ENCODE data around the gene ADAP1. TPM values are rescaled to one million over a fixed set of nuclear protein-coding genes. Genes with fewer than 3 reads are reported as not detected.

ADAP1 gene
- total and polyA plus RNA-seq, 2 donors from 2014 or later = 36.4 to 48.2 TPM

DNA sequence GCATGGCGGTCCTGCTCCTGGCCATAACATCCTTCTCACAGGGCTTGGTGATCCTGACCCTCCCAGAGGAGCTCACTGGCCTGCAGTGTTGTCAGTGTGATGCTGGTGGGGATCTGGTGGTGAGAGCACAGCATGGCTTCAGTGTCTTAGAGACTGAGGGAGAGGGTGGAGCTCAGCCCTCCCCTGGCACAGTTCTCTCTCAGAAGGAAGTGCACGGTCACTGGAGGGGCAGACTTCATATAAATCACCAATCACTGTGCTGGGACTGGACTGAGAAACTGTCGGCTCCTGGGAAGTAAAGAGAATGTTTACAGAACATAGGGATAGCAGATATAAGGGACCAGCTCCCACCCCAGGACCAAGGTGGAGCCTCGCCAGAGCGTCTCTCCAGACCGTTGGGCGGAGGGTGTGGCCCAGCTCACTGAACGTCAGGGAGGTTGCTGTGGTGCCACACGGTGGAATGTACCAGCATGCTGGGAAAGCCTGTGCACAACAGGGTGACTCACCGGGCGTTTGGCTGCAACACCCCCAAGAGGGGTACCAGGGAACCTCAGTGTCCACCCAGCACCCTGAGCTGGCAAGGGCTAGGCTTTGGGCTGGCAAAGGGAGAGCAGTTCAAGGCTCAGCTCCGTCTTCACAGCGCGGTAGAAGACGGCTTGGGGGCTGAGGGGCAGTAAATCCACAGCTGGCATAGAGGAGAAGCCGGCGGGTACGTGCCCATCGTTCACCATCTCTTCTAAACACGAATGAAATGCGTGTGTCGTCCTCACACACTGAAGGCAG, 86.9 kb downstream of the ADAP1 start:
- peaks cover 0 to 18% (median 9%) of the 10 kb centered on the region in 3 donors for H3K4me1 ChIP-seq (ENCODE audit: control insufficient read depth in 2 of 3, insufficient read depth in 2 of 3, low read depth in 1 of 3, low read length in 3 of 3)
- H3K9ac ChIP-seq (ENCODE audit: low read length in 3 of 3) = peak overlapping the region in 2 of 3 donors; percentile 17 to 84
- H3K4me3 ChIP-seq (ENCODE audit: low read length in 3 of 3) = peak overlapping the region in 1 of 3 donors; percentile 41
- FAIRE-seq (no peak), DNase-seq (peak in 3 of 5 donors; percentile 25 to 92 (median 65))
- TF ChIP-seq, protein P1, sequence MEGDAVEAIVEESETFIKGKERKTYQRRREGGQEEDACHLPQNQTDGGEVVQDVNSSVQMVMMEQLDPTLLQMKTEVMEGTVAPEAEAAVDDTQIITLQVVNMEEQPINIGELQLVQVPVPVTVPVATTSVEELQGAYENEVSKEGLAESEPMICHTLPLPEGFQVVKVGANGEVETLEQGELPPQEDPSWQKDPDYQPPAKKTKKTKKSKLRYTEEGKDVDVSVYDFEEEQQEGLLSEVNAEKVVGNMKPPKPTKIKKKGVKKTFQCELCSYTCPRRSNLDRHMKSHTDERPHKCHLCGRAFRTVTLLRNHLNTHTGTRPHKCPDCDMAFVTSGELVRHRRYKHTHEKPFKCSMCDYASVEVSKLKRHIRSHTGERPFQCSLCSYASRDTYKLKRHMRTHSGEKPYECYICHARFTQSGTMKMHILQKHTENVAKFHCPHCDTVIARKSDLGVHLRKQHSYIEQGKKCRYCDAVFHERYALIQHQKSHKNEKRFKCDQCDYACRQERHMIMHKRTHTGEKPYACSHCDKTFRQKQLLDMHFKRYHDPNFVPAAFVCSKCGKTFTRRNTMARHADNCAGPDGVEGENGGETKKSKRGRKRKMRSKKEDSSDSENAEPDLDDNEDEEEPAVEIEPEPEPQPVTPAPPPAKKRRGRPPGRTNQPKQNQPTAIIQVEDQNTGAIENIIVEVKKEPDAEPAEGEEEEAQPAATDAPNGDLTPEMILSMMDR (IDR thresholded peaks at IDR 0.05; ENCODE audit: borderline replicate concordance, extremely low read depth, insufficient read depth) = no peak
- no peaks in the 10 kb centered on the region for H3K27me3 ChIP-seq (ENCODE audit: control insufficient read depth, insufficient read depth, low read length)
- intact Hi-C loops (cut with DNase I) = no loop called here
- H3K27ac ChIP-seq (ENCODE audit: low read depth in 2 of 2, low read length in 2 of 2) = peak overlapping the region; percentile 95 to 97
- peaks cover 5 to 38% (median 21%) of the 10 kb centered on the region in 3 donors for H3K36me3 ChIP-seq (ENCODE audit: control insufficient read depth in 2 of 3, insufficient read depth in 3 of 3, low read length in 3 of 3)
- H3K9me3 ChIP-seq (ENCODE audit: control insufficient read depth in 2 of 3, insufficient read depth in 1 of 3, low read length in 3 of 3) = no peaks in the 10 kb centered on the region

DNA sequence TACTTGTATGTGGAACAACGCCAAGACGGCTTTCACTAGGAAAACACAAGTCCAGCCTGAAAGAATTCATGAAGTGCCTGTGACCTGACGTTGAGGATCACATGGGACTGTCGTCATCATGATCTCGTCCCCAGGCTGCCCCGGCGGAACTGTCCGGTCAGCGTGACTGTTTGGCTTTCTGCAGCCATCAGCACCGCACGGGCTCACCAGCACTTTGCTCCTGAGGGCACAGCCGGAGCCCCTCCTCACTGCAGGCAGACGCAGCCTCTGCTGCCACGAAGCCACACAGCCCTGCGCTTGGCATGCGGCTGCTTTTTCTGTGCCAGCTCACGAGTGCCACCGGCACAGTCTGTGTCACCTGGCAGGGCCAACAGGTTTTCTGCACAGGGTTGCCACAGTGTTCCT, 87.5 kb downstream of the ADAP1 start:
- Histone ChIP-seq H3K27ac (ENCODE audit: low read depth in 2 of 2, low read length in 2 of 2) (peak overlapping the region; percentile 95 to 97), H3K4me1 (ENCODE audit: control insufficient read depth in 2 of 3, insufficient read depth in 2 of 3, low read depth in 1 of 3, low read length in 3 of 3) (peaks cover 0 to 18% (median 9%) of the 10 kb centered on the region in 3 donors), H3K9me3 (ENCODE audit: control insufficient read depth in 2 of 3, insufficient read depth in 1 of 3, low read length in 3 of 3) (no peaks in the 10 kb centered on the region), H3K9ac (ENCODE audit: low read length in 3 of 3) (peak overlapping the region in 2 of 3 donors; percentile 17 to 84), H3K4me3 (ENCODE audit: low read length in 3 of 3) (peak overlapping the region in 1 of 3 donors; percentile 41), H3K27me3 (ENCODE audit: control insufficient read depth, insufficient read depth, low read length) (no peaks in the 10 kb centered on the region), H3K36me3 (ENCODE audit: control insufficient read depth in 2 of 3, insufficient read depth in 3 of 3, low read length in 3 of 3) (peaks cover 5 to 38% (median 17%) of the 10 kb centered on the region in 3 donors)
- TF ChIP-seq, protein P1 (IDR thresholded peaks at IDR 0.05; ENCODE audit: borderline replicate concordance, extremely low read depth, insufficient read depth) = no peak
- intact Hi-C loops (cut with DNase I) = no loop called here
- peak in 3 of 5 donors; percentile 29 to 93 (median 85) for DNase-seq
- FAIRE-seq = peak; percentile 83

DNA sequence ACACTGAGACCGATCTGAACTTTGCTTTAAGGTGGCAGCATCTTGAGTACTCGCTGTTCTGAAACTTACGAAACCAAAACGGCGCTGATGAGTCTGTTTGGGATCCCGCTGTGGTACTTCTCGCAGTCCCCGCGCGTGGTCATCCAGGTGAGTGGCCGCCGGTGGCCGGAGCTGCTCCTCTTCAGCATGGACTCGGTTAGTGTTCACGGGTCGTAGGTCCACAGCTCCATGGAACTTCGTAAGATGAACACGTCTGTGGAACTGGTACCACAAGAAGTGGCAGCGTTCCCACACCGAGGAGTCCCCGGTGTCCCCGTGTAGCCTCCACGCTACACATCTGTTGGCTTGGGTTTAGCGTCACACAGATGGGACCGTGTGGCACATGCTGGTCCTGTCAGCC, 88.6 kb downstream of the ADAP1 start:
- peaks cover 7 to 46% (median 27%) of the 10 kb centered on the region in 3 donors for H3K36me3 ChIP-seq (ENCODE audit: control insufficient read depth in 2 of 3, insufficient read depth in 3 of 3, low read length in 3 of 3)
- DNase-seq (no peak), FAIRE-seq (no peak)
- no peaks in the 10 kb centered on the region for H3K9me3 ChIP-seq (ENCODE audit: control insufficient read depth in 2 of 3, insufficient read depth in 1 of 3, low read length in 3 of 3)
- intact Hi-C loops (cut with DNase I) = no loop called here
- H3K4me3 ChIP-seq (ENCODE audit: low read length in 3 of 3) = no peak overlapping the region
- TF ChIP-seq, protein P1 (IDR thresholded peaks at IDR 0.05; ENCODE audit: borderline replicate concordance, extremely low read depth, insufficient read depth) = no peak
- H3K27ac ChIP-seq (ENCODE audit: low read depth in 2 of 2, low read length in 2 of 2) = peak overlapping the region; percentile 72 to 97
- no peak overlapping the region for H3K9ac ChIP-seq (ENCODE audit: low read length in 3 of 3)
- no peaks in the 10 kb centered on the region for H3K27me3 ChIP-seq (ENCODE audit: control insufficient read depth, insufficient read depth, low read length)
- H3K4me1 ChIP-seq (ENCODE audit: control insufficient read depth in 2 of 3, insufficient read depth in 2 of 3, low read depth in 1 of 3, low read length in 3 of 3) = peaks cover 0 to 18% (median 9%) of the 10 kb centered on the region in 3 donors
